HepG2 (cell line): Measurements from ENCODE around the gene RPL37. TPM values are rescaled to one million over a fixed set of nuclear protein-coding genes. Genes with fewer than 3 reads are reported as not detected.

Experiments used
- BORCS8-MEF2B ChIP-seq: sonication (generic); formaldehyde crosslinking; IDR thresholded peaks from 2 replicates; pipeline ENCODE4 v1.8.0; 2022; ENCODE audit warnings: mild to moderate bottlenecking, missing genetic modification reagents
- DR1 ChIP-seq: sonication (generic); formaldehyde crosslinking; IDR thresholded peaks from 2 replicates; pipeline ENCODE4 v1.8.0; 2021; ENCODE audit warnings: mild to moderate bottlenecking, missing genetic modification reagents, inconsistent platforms
- ELF4 ChIP-seq: sonication (generic); formaldehyde crosslinking; IDR thresholded peaks from 2 replicates; pipeline ENCODE4 v1.5.0; 2020; ENCODE audit warnings: missing genetic modification reagents, mild to moderate bottlenecking, moderate library complexity, borderline replicate concordance
- ERF ChIP-seq: IDR thresholded peaks from 2 replicates; pipeline ENCODE4 v1.6.1; 2018; ENCODE audit warnings: missing biosample characterization, missing genetic modification reagents
- HDAC6 ChIP-seq: fragments of 200-600 bp; sonication (generic); IDR thresholded peaks from 2 replicates; pipeline ENCODE4 v1.7.0; 2017; ENCODE audit warnings: mild to moderate bottlenecking, antibody characterized with exemption, low read length, low read depth
- HOXD1 ChIP-seq: sonication (generic); formaldehyde crosslinking; IDR thresholded peaks from 2 replicates; pipeline ENCODE4 v1.5.0; 2020; ENCODE audit warnings: missing genetic modification reagents
- KLF16 ChIP-seq, 2 experiments: sonication (generic) in 1 of 2; formaldehyde crosslinking in 1 of 2; IDR thresholded peaks; 2 replicates each; pipeline versions ENCODE4 v1.6.1 to v1.8.0; 2016 to 2023; ENCODE audit warnings: missing genetic modification reagents in 2 of 2, missing compliant biosample characterization in 1 of 2
- NAIF1 ChIP-seq: sonication (generic); formaldehyde crosslinking; IDR thresholded peaks from 2 replicates; pipeline ENCODE4 v1.5.0; 2020; ENCODE audit warnings: mild to moderate bottlenecking, missing genetic modification reagents, borderline replicate concordance
- NCOA1 ChIP-seq: sonication (generic); formaldehyde crosslinking; IDR thresholded peaks from 2 replicates; pipeline ENCODE4 v1.9.0; 2021; ENCODE audit warnings: missing genetic modification reagents
- PCBP1 ChIP-seq: fragments of 200-400 bp; formaldehyde crosslinking; IDR thresholded peaks from 2 replicates; pipeline ENCODE4 v1.6.1; 2017; ENCODE audit warnings: mild to moderate bottlenecking, low read depth, low read length, borderline replicate concordance
- PHF8 ChIP-seq: sonication (generic); formaldehyde crosslinking; IDR thresholded peaks from 2 replicates; pipeline ENCODE4 v1.5.0; 2020; ENCODE audit warnings: missing genetic modification reagents
- POLR2G ChIP-seq: fragments of 200-400 bp; formaldehyde crosslinking; IDR thresholded peaks from 2 replicates; pipeline ENCODE4 v1.6.1; 2018; ENCODE audit warnings: mild to moderate bottlenecking, low read depth, low read length, moderate library complexity
- SNAPC2 ChIP-seq: sonication (generic); formaldehyde crosslinking; IDR thresholded peaks from 2 replicates; pipeline ENCODE4 v1.8.1; 2022; ENCODE audit warnings: mild to moderate bottlenecking, missing genetic modification reagents
- SPEN ChIP-seq: sonication (generic); formaldehyde crosslinking; IDR thresholded peaks from 2 replicates; pipeline ENCODE4 v1.5.1; 2020; ENCODE audit warnings: low read depth, mild to moderate bottlenecking, missing genetic modification reagents
- SRSF4 ChIP-seq: fragments of 200-400 bp; formaldehyde crosslinking; IDR thresholded peaks from one replicate; pipeline ENCODE4 v1.6.1; 2018; ENCODE audit warnings: mild to moderate bottlenecking, low read depth, low read length, moderate library complexity; ENCODE audit not compliant: poor library complexity, severe bottlenecking
- YEATS2 ChIP-seq: sonication (generic); formaldehyde crosslinking; IDR thresholded peaks from 2 replicates; pipeline ENCODE4 v1.4.0; 2020; ENCODE audit warnings: missing genetic modification reagents, borderline replicate concordance
- ZNF350 ChIP-seq: sonication (generic); formaldehyde crosslinking; IDR thresholded peaks from 2 replicates; pipeline ENCODE4 v1.4.0; 2020; ENCODE audit warnings: mild to moderate bottlenecking, low read depth, missing genetic modification reagents, borderline replicate concordance
- ZNF367 ChIP-seq: sonication (generic); formaldehyde crosslinking; IDR thresholded peaks from 2 replicates; pipeline ENCODE4 v1.4.0; 2020; ENCODE audit warnings: missing genetic modification reagents, borderline replicate concordance
- ZNF629 ChIP-seq: sonication (generic); formaldehyde crosslinking; conservative IDR thresholded peaks from 2 replicates; pipeline ENCODE4 v1.5.0; 2020; ENCODE audit warnings: missing genetic modification reagents
- ZNF709 ChIP-seq: sonication (generic); formaldehyde crosslinking; IDR thresholded peaks from 2 replicates; pipeline ENCODE4 v1.5.0; 2020; ENCODE audit warnings: mild to moderate bottlenecking, missing genetic modification reagents
- ZNF746 ChIP-seq: sonication (generic); formaldehyde crosslinking; IDR thresholded peaks from 2 replicates; pipeline ENCODE4 v1.8.0; 2022; ENCODE audit warnings: mild to moderate bottlenecking, missing genetic modification reagents
- ZNF747 ChIP-seq: sonication (generic); formaldehyde crosslinking; IDR thresholded peaks from 2 replicates; pipeline ENCODE4 v1.8.1; 2023; ENCODE audit warnings: missing genetic modification reagents, mild to moderate bottlenecking, borderline replicate concordance
- ZNF761 ChIP-seq: sonication (generic); formaldehyde crosslinking; conservative IDR thresholded peaks from 2 replicates; pipeline ENCODE4 v1.4.0; 2020; ENCODE audit warnings: mild to moderate bottlenecking, missing genetic modification reagents
- polyA plus RNA-seq, 8 experiments: library from polyadenylated mRNA; depleted of rRNA in 3 of 8; stranded (reverse) in 7 of 8; unstranded in 1 of 8; fragments of >200 nt; fragmentation: Illumina TruSeq in 4 of 8; extraction: Trizol in 4 of 8; gene quantifications; 2 replicates each; pipeline versions ENCODE4 v1.2.1 to v1.2.3, GENCODE V29; 2011 to 2016; ENCODE audit warnings: low read depth in 4 of 8, missing spikeins in 1 of 8, mixed read lengths in 1 of 8; ENCODE audit not compliant: insufficient read depth in 1 of 8
- total RNA-seq, 5 experiments: library from RNA; depleted of rRNA; stranded (reverse); fragments of >200 nt; fragmentation: Illumina TruSeq; extraction: Trizol; gene quantifications; 2 replicates each; pipeline ENCODE4 v1.2.3, GENCODE V29; 2016; ENCODE audit warnings: low read depth in 1 of 5
- TF ChIP-seq, protein P1 (sequence below), 2 experiments: sonication (generic) in 1 of 2; formaldehyde crosslinking in 1 of 2; IDR thresholded peaks; 2 replicates each; pipeline versions ENCODE4 v1.6.1 to v1.9.0; 2014 to 2022; ENCODE audit warnings: antibody characterized with exemption in 1 of 2, borderline replicate concordance in 1 of 2, inconsistent platforms in 1 of 2, low read depth in 1 of 2, missing genetic modification reagents in 1 of 2

Gene RPL37
- total and polyA plus RNA-seq, 2 of the 13 experiments (the other 11 are each of a cell fraction or from before 2014, with no cell fraction given): 1,981 to 3,367 TPM

DNA sequence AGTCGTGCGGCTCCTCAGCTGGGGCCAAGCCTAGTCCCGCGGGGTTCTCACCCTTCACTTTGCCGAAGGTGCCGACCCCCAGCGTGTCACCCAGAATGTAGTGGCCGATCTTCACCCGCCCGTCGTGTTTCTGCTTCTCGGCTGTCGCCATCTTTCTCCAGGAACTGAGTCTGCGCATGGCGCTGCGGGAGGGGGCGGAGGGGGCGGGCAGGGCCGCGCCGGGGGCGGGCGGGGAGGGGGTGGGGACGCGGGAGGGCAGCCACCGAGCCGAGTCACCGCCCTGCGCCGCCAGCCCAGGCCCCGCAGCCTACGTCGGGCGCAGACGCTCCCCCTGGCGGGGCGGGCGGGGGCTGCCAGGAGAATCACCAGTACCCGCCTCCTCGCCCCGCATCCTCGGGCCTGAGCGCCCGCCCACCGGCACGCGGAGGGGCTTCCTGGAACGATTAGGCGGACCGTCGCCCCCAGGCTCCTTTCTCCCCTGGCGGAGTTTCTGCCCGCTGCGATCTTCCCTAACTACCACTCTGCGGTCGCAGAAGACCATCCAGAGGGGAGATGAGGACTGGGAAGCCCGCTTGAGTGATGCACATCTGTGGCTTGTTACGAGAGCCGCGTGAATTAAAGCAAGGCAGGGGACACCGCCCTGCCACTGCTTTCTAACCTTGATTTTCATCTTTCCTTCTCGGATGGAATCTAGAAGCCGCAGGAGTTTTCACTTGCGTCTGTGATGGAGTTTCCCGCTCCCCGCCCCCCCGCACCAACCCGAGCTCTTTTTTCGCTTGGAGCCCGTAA, 36.8 kb downstream of the RPL37 start, which contains the start of gene PRKAA1 (continued):
- TF ChIP-seq ERF (CRISPR knock-in tag): 0 out of 2 replicates have a peak, but pooled peaks have one; percentile 36
- peak; percentile 68; the same call in 1 of the 2 replicates for TF ChIP-seq ZNF761
- peak; percentile 18 for TF ChIP-seq YEATS2 (CRISPR knock-in tag)
- TF ChIP-seq ZNF747 (CRISPR knock-in tag): peak; percentile 9; the same call in 1 of the 2 replicates
- peak; percentile 69 for TF ChIP-seq PHF8
- no peak for TF ChIP-seq ZNF629 (CRISPR knock-in tag)
- no peak for TF ChIP-seq HOXD1
- TF ChIP-seq SPEN (CRISPR knock-in tag): peak; percentile 32; the same call in 1 of the 2 replicates
- TF ChIP-seq NAIF1 (CRISPR knock-in tag): 0 out of 2 replicates have a peak, but pooled peaks have one; percentile 61
- TF ChIP-seq ZNF367 (CRISPR knock-in tag): no peak
- no peak for TF ChIP-seq NCOA1 (CRISPR knock-in tag)
- TF ChIP-seq KLF16 (CRISPR knock-in tag; IDR thresholded peaks at IDR 0.05): peak in 1 of 2 experiments; percentile 20; a peak in 1 of 4 replicates
- TF ChIP-seq ZNF350: peak; percentile 83
- TF ChIP-seq ELF4 (CRISPR knock-in tag): no peak
- peak; percentile 73 for TF ChIP-seq POLR2G
- TF ChIP-seq SNAPC2 (CRISPR knock-in tag): 0 out of 2 replicates have a peak, but pooled peaks have one; percentile 35
- 0 out of 2 replicates have a peak, but pooled peaks have one; percentile 13 for TF ChIP-seq PCBP1
- TF ChIP-seq DR1 (CRISPR knock-in tag): peak; percentile 45; the same call in 1 of the 2 replicates
- TF ChIP-seq, protein P1, sequence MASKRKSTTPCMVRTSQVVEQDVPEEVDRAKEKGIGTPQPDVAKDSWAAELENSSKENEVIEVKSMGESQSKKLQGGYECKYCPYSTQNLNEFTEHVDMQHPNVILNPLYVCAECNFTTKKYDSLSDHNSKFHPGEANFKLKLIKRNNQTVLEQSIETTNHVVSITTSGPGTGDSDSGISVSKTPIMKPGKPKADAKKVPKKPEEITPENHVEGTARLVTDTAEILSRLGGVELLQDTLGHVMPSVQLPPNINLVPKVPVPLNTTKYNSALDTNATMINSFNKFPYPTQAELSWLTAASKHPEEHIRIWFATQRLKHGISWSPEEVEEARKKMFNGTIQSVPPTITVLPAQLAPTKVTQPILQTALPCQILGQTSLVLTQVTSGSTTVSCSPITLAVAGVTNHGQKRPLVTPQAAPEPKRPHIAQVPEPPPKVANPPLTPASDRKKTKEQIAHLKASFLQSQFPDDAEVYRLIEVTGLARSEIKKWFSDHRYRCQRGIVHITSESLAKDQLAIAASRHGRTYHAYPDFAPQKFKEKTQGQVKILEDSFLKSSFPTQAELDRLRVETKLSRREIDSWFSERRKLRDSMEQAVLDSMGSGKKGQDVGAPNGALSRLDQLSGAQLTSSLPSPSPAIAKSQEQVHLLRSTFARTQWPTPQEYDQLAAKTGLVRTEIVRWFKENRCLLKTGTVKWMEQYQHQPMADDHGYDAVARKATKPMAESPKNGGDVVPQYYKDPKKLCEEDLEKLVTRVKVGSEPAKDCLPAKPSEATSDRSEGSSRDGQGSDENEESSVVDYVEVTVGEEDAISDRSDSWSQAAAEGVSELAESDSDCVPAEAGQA (IDR thresholded peaks at IDR 0.05; ENCODE audit: low read depth): no peak
- TF ChIP-seq, protein P1 (CRISPR knock-in tag; IDR thresholded peaks at IDR 0.05; ENCODE audit: borderline replicate concordance): peak; percentile 73; the same call in 1 of the 2 replicates
- 0 out of 2 replicates have a peak, but pooled peaks have one; percentile 43 for TF ChIP-seq BORCS8-MEF2B (CRISPR knock-in tag)
- no peak for TF ChIP-seq SRSF4
- TF ChIP-seq HDAC6: no peak
- peak; percentile 64; the same call in 1 of the 2 replicates for TF ChIP-seq ZNF746 (CRISPR knock-in tag)
- TF ChIP-seq ZNF709 (CRISPR knock-in tag): 0 out of 2 replicates have a peak, but pooled peaks have one; percentile 35
